IPS-20b (cell line): ENCODE measurements around the gene BTBD17.
"Not testable (repeated sequence)": the region's sequence is repeated elsewhere in the genome, so short reads cannot be mapped to it uniquely, and the experiment has no call there.

Experiments
- H3K27ac ChIP-seq: one replicate; pipeline ENCODE4 v1.5.1; 2013; ENCODE audit warnings: low read length
- H3K27me3 ChIP-seq: 2 replicates; pipeline ENCODE4 v1.6.1; 2013; ENCODE audit warnings: mild to moderate bottlenecking, low read length, inconsistent platforms; ENCODE audit not compliant: insufficient read depth
- H3K36me3 ChIP-seq: 2 replicates; pipeline ENCODE4 v1.6.1; 2013; ENCODE audit warnings: low read depth, mild to moderate bottlenecking, inconsistent platforms, low read length, moderate library complexity; ENCODE audit not compliant: insufficient read depth
- H3K4me1 ChIP-seq: 2 replicates; pipeline ENCODE4 v1.6.1; 2013; ENCODE audit warnings: mild to moderate bottlenecking, control low read depth, inconsistent platforms, low read length, moderate library complexity; ENCODE audit not compliant: insufficient read depth
- H3K4me3 ChIP-seq: 2 replicates; pipeline ENCODE4 v1.5.1; 2013; ENCODE audit warnings: mild to moderate bottlenecking, low read length, inconsistent platforms
- H3K9ac ChIP-seq: 2 replicates; pipeline ENCODE4 v1.6.1; 2013; ENCODE audit warnings: low read depth, mild to moderate bottlenecking, inconsistent platforms, low read length, moderate library complexity
- H3K9me3 ChIP-seq: 2 replicates; pipeline ENCODE4 v1.6.1; 2013; ENCODE audit warnings: mild to moderate bottlenecking, low read depth, low read length, inconsistent platforms; ENCODE audit not compliant: insufficient read depth

The BTBD17 gene

GRCh38 chr17:74361230-74362068, at the start of gene BTBD17:
Gene BTBD17, minus strand, starts transcription at chr17:74361868. Its CDS starts 49 bp downstream, at chr17:74361819.
- peak within 1 kb of the TSS; percentile 85 for H3K27ac ChIP-seq
- peaks cover 10% of the 10 kb centered on the region; the same call in 1 of the 2 replicates for H3K4me1 ChIP-seq
- peak within 1 kb of the TSS; percentile 73; the same call in 1 of the 2 replicates for H3K9ac ChIP-seq
- no peaks in the 10 kb centered on the region for H3K9me3 ChIP-seq
- H3K27me3 ChIP-seq, result peaks cover 26% of the 10 kb centered on the region
- H3K4me3 ChIP-seq, result peak within 1 kb of the TSS; percentile 70; the same call in 1 of the 2 replicates
- no peaks in the 10 kb centered on the region for H3K36me3 ChIP-seq

GRCh38 chr17:74410001-74410443, 48.4 kb upstream of the BTBD17 start:
- Histone ChIP-seq H3K4me3 (no peak overlapping the region), H3K27me3 (no peaks in the 10 kb centered on the region), H3K36me3 (no peaks in the 10 kb centered on the region), H3K9me3 (no peaks in the 10 kb centered on the region), H3K9ac (no peak overlapping the region), H3K27ac (no peak overlapping the region), H3K4me1 (no peaks in the 10 kb centered on the region)

- H3K36me3 ChIP-seq, result no peaks in the 10 kb centered on the region
- H3K9ac ChIP-seq, result no peak overlapping the region
- H3K4me3 ChIP-seq, result no peak overlapping the region
- H3K27ac ChIP-seq, result no peak overlapping the region
- H3K4me1 ChIP-seq, result peaks cover 10% of the 10 kb centered on the region
- no peaks in the 10 kb centered on the region for H3K9me3 ChIP-seq
- no peaks in the 10 kb centered on the region for H3K27me3 ChIP-seq
Measured at GRCh38 chr17:74408815-74409214, 47.1 kb upstream of the BTBD17 start.

- Histone ChIP-seq H3K9ac (no peak overlapping the region), H3K27ac (no peak overlapping the region), H3K36me3 (no peaks in the 10 kb centered on the region), H3K9me3 (no peaks in the 10 kb centered on the region), H3K4me1 (peaks cover 15% of the 10 kb centered on the region), H3K4me3 (no peak overlapping the region), H3K27me3 (no peaks in the 10 kb centered on the region)
Measured at GRCh38 chr17:74408262-74408661, 46.6 kb upstream of the BTBD17 start.

- H3K9me3 ChIP-seq, result no peaks in the 10 kb centered on the region
- no peaks in the 10 kb centered on the region for H3K27me3 ChIP-seq
- no peaks in the 10 kb centered on the region for H3K36me3 ChIP-seq
- no peak overlapping the region for H3K4me3 ChIP-seq
- peaks cover 16% of the 10 kb centered on the region for H3K4me1 ChIP-seq
- no peak overlapping the region for H3K9ac ChIP-seq
- H3K27ac ChIP-seq, result no peak overlapping the region
Measured at GRCh38 chr17:74407384-74407783, 45.7 kb upstream of the BTBD17 start.

GRCh38 chr17:74405311-74405710, 43.6 kb upstream of the BTBD17 start:
- H3K9me3 ChIP-seq, H3K9ac ChIP-seq, H3K27ac ChIP-seq, H3K4me3 ChIP-seq, H3K36me3 ChIP-seq, H3K27me3 ChIP-seq: not testable (repeated sequence)
- H3K4me1 ChIP-seq, result peaks cover 16% of the 10 kb centered on the region

- H3K27me3 ChIP-seq, result no peaks in the 10 kb centered on the region
- H3K27ac ChIP-seq, result no peak overlapping the region
- no peaks in the 10 kb centered on the region for H3K36me3 ChIP-seq
- no peaks in the 10 kb centered on the region for H3K9me3 ChIP-seq
- peak overlapping the region; percentile 45; the same call in 1 of the 2 replicates for H3K4me3 ChIP-seq
- H3K4me1 ChIP-seq, result peaks cover 16% of the 10 kb centered on the region
- H3K9ac ChIP-seq, result peak overlapping the region; percentile 2; the same call in 1 of the 2 replicates
Measured at GRCh38 chr17:74404789-74405188, 43.1 kb upstream of the BTBD17 start.

- Histone ChIP-seq H3K36me3 (no peaks in the 10 kb centered on the region), H3K9ac (peak overlapping the region; percentile 2; the same call in 1 of the 2 replicates), H3K27ac (no peak overlapping the region), H3K9me3 (no peaks in the 10 kb centered on the region), H3K4me1 (peaks cover 16% of the 10 kb centered on the region), H3K27me3 (no peaks in the 10 kb centered on the region), H3K4me3 (peak overlapping the region; percentile 45; the same call in 1 of the 2 replicates)
Measured at GRCh38 chr17:74404218-74404617, 42.5 kb upstream of the BTBD17 start.

GRCh38 chr17:74403512-74404137, 42.0 kb upstream of the BTBD17 start:
- H3K27ac ChIP-seq, result no peak overlapping the region
- H3K9me3 ChIP-seq, result no peaks in the 10 kb centered on the region
- peak overlapping the region; percentile 45; the same call in 1 of the 2 replicates for H3K4me3 ChIP-seq
- no peaks in the 10 kb centered on the region for H3K36me3 ChIP-seq
- H3K9ac ChIP-seq, result peak overlapping the region; percentile 2; the same call in 1 of the 2 replicates
- peaks cover 16% of the 10 kb centered on the region for H3K4me1 ChIP-seq
- H3K27me3 ChIP-seq, result no peaks in the 10 kb centered on the region

GRCh38 chr17:74402048-74402447, 40.4 kb upstream of the BTBD17 start:
- Histone ChIP-seq H3K27me3 (no peaks in the 10 kb centered on the region), H3K9me3 (no peaks in the 10 kb centered on the region), H3K36me3 (no peaks in the 10 kb centered on the region)

GRCh38 chr17:74396567-74396966, 34.9 kb upstream of the BTBD17 start:
- H3K27ac ChIP-seq, result no peak overlapping the region
- H3K36me3 ChIP-seq, result no peaks in the 10 kb centered on the region
- H3K9me3 ChIP-seq, result no peaks in the 10 kb centered on the region
- H3K9ac ChIP-seq, result no peak overlapping the region
- no peaks in the 10 kb centered on the region for H3K27me3 ChIP-seq
- no peak overlapping the region for H3K4me3 ChIP-seq
- no peaks in the 10 kb centered on the region for H3K4me1 ChIP-seq

More at GRCh38 chr17:74402048-74402447, 40.4 kb upstream of the BTBD17 start:
- H3K27ac ChIP-seq, result no peak overlapping the region
- peaks cover 16% of the 10 kb centered on the region for H3K4me1 ChIP-seq
- H3K9ac ChIP-seq, result no peak overlapping the region
- no peak overlapping the region for H3K4me3 ChIP-seq
